ENCODE results near the gene CHAF1A. TPM values are rescaled to one million over a fixed set of nuclear protein-coding genes. Genes with fewer than 3 reads are reported as not detected.

The CHAF1A gene
- total and polyA plus RNA-seq, 2 of the 8 experiments (the other 6 are each of a cell fraction or from before 2014, with no cell fraction given), result 122 to 147 TPM

DNA sequence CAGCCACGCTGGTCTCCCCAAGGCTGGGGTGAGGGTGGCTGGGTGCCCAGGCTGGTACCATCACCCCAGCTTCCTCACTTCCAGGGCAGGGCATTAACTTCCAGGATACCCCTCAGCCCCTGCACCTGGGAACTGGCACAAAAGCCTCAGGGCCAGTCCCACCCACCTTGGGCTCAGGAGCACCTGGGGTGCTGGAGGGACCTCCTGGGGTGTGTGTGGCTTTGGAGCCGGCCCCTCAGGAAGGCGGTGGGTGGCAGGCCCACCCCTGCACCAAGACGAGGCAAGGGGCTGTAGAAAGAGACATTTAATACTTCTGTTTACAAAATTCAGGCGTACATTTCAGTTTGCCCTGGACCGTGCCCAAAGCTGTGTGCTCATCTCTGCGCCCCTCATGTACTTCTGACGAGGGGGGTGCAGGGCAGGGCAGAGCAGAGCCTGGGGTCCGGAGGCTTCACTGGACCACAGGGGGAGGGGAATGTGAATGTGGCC, 42.3 kb upstream of the CHAF1A start (continued):
- TF ChIP-seq CHD7 (IDR thresholded peaks at IDR 0.05; ENCODE audit: insufficient replicate concordance, low read length), result no peak
- no peak for TF ChIP-seq CTBP2 (IDR thresholded peaks at IDR 0.05; ENCODE audit: borderline replicate concordance, insufficient read depth, insufficient read length, low read length)
- TF ChIP-seq RBBP5 (IDR thresholded peaks at IDR 0.05; ENCODE audit: borderline replicate concordance, low read depth, low read length), result no peak
- no peak for TF ChIP-seq BCL11A (IDR thresholded peaks at IDR 0.05; ENCODE audit: low read depth in 2 of 2, low read length in 2 of 2)
- no peak for TF ChIP-seq HDAC6 (IDR thresholded peaks at IDR 0.05; ENCODE audit: low read depth, low read length)
- TF ChIP-seq NANOG (IDR thresholded peaks at IDR 0.05; ENCODE audit: insufficient read depth, low read depth, low read length, poor library complexity, severe bottlenecking), result no peak
